Heart right ventricle (tissue), 16 donors: ENCODE results near the gene GNL2. TPM values are rescaled to one million over a fixed set of nuclear protein-coding genes. Genes with fewer than 3 reads are reported as not detected.
A peak's percentile ranks its signal among the peaks of the same experiment; 100 is the strongest.
"Not testable (repeated sequence)": the region's sequence is repeated elsewhere in the genome, so short reads cannot be mapped to it uniquely, and the experiment has no call there.

ENCODE experiments used
- ATAC-seq, 8 donors: fragments of 200-7000 bp; cut with Tn5 transposase; one replicate each; pipeline ENCODE4 v1.9.1; 2020; ENCODE audit warnings: mild to moderate bottlenecking in 8 of 8, moderate library complexity in 8 of 8, moderate number of reproducible peaks in 1 of 8
- DNase-seq, 2 donors: peaks; one replicate each; pipeline ENCODE4 v3.0.0-alpha.2; 2020
- H3K27ac ChIP-seq, 10 donors: fragments of 200-600 bp; sonication (generic) in 2 of 10; one replicate each; pipeline versions ENCODE4 v1.5.0 to v1.8.0; 2020 to 2022; ENCODE audit warnings: mild to moderate bottlenecking in 3 of 10
- H3K27me3 ChIP-seq, 7 donors: fragments of 200-600 bp; one replicate each; pipeline ENCODE4 v1.8.0; 2021 to 2022; ENCODE audit warnings: mild to moderate bottlenecking in 2 of 7
- H3K36me3 ChIP-seq, 9 donors: fragments of 200-600 bp; sonication (generic) in 1 of 9; one replicate each; pipeline versions ENCODE4 v1.5.0 to v1.8.0; 2020 to 2022; ENCODE audit warnings: mild to moderate bottlenecking in 2 of 9
- H3K4me1 ChIP-seq, 9 donors: fragments of 200-600 bp; sonication (generic) in 1 of 9; one replicate each; pipeline versions ENCODE4 v1.5.0 to v1.8.0; 2020 to 2022; ENCODE audit warnings: mild to moderate bottlenecking in 4 of 9
- H3K4me3 ChIP-seq, 10 donors: fragments of 200-600 bp; sonication (generic) in 2 of 10; one replicate each; pipeline versions ENCODE4 v1.5.0 to v1.8.0; 2020 to 2022; ENCODE audit warnings: mild to moderate bottlenecking in 7 of 10, moderate library complexity in 2 of 10
- H3K9me3 ChIP-seq, 11 donors: fragments of 200-600 bp in 10 of 11; sonication (generic) in 2 of 11; one replicate each; pipeline versions ENCODE4 v1.5.0 to v1.8.0; 2013 to 2022; ENCODE audit warnings: mild to moderate bottlenecking in 2 of 11, control low read depth in 1 of 11, moderate library complexity in 1 of 11
- CTCF ChIP-seq, 9 donors: fragments of 200-600 bp; sonication (generic) in 2 of 9; IDR thresholded peaks; one replicate each; pipeline versions ENCODE4 v1.5.0 to v1.8.0; 2021 to 2022; ENCODE audit warnings: antibody characterized with exemption in 9 of 9, mild to moderate bottlenecking in 5 of 9, moderate library complexity in 1 of 9
- WGBS, 2 donors: extraction: QIAGEN DNeasy Blood & Tissue Kit; methylation state at CpG; one replicate each; pipeline ENCODE4 v1.1.7; 2013; ENCODE audit warnings: inconsistent platforms in 1 of 2; 5-methylcytosine and 5-hydroxymethylcytosine counted together
- intact Hi-C, 10 donors: fragments of 100-400 bp; cut with DNase I; formaldehyde crosslinking; loops; one replicate each; pipeline versions ENCODE4 v1.11.1 to v1.14.2; 2022
- polyA plus RNA-seq, 2 donors: library from polyadenylated mRNA; stranded (reverse); fragments of 200-250 nt; gene quantifications; one replicate each; pipeline ENCODE4 v1.2.3, GENCODE V29; 2013
- total RNA-seq, 10 donors: library from RNA; stranded (reverse); fragmentation: NEBNext Ultra II Directional in 3 of 10; extraction: Animal tissue kit (Norgen Biotek cat#: 25700) in 3 of 10; gene quantifications; one replicate each; pipeline versions ENCODE4 v1.2.1 to v1.2.4, GENCODE V29; 2021 to 2023
- donor health status: Arrhythmogenic right ventricular cardiomyopathy.
- donor health status: ischemic (EF 13 %, LVEDD 7.1; RV severe dilation, severe dysfunction).
- donor health status: healthy with polysubstance abuse.
- donor health status: DM: no; HTN: yes; CAD: no.
- donor health status: DM: no; HTN: no; CAD: no.
- donor health status: ischemic (EF 25% LVEDD 6.9; RV normal size, moderate dysfunction).
- donor health status: ischemic (EF 25% LVEDD 5.7; RV mildly dilated, moderate dysfunction).
- donor health status: healthy.
- donor health status: DM: yes; HTN: yes; CAD: no.
- donor health status: Ischemic cardiomyopathy.
- donor health status: ischemic (EF 35%, LVEDD 5.7; RV mildly dilated, moderate dysfunction).
- donor health status: nonischemic (EF 11% LVEDD 7.7; RV severe dilation, severe dysfunction).
- donor health status: DM: yes; HTN: yes; CAD: no.
- donor health status: PGD.
- donor health status: ischemic (EF 29% LVEDD 5.4; RV normal size, mild dysfunction).
- donor health status: nonischemic (EF 23%, LVEDD 6.1; RV moderate dilation, normal function).

The GNL2 gene
- total and polyA plus RNA-seq, 12 donors, result 20.2 to 196 (median 23.1) TPM

- Histone ChIP-seq H3K36me3 (no peaks in the 10 kb centered on the region), H3K27me3 (peaks cover 0 to 24% (median 0%) of the 10 kb centered on the region in 7 donors), H3K27ac (no peak overlapping the region), H3K4me3 (no peak overlapping the region), H3K4me1 (peaks cover 2 to 14% (median 8%) of the 10 kb centered on the region in 9 donors), H3K9me3 (no peaks in the 10 kb centered on the region)
- DNase-seq (no peak), ATAC-seq (no peak)
- TF ChIP-seq CTCF (IDR thresholded peaks at IDR 0.05), result no peak
- WGBS, 2 donors, result 62 to 63% methylated on average over 5 of the region's 5 CpGs
- intact Hi-C loops, result loop anchor here in 8 of 10 donors (2.0 to 10.0 kb wide), 8 partner anchors 48 to 128 kb away; partner anchors contain the start of genes MEAF6 (in 2 of the 8), CDCA8 (in 1 of the 8), SNIP1 (in 1 of the 8) and ZC3H12A (in 1 of the 8)
Observed at GRCh38 chr1:37599940-37600339, 4.2 kb upstream of the GNL2 start.

DNA sequence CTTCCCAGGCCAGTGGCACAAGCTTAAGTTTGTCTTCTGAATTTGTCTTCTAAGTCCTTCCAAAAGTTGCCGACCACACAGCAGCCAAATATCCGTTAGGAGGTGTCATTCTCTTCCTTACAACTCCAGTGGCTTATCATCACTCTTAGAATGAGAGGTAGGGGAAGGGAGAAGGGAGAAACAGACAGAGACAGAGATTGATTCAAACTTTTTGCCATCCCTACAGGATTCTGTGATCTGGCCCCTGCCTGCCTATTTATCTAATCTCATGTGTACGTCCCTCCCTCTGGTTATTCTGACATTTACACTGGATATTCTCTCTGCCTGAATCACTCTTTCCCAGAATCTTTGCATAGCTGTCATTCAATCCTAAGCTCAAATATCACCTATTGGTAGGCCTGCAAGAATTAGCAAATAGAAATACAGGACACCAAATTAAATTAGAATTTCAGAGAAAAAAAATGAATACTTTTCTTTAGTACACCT is 488 bp upstream of the GNL2 start:
- Histone ChIP-seq H3K4me1 (peaks cover 6 to 28% (median 20%) of the 10 kb centered on the region in 9 donors), H3K27me3 (no peaks in the 10 kb centered on the region), H3K4me3 (peak overlapping the region in 9 of 10 donors; percentile 59 to 78 (median 70)), H3K36me3 (peaks cover 0 to 28% (median 17%) of the 10 kb centered on the region in 9 donors), H3K27ac (peak overlapping the region in 9 of 10 donors; percentile 70 to 85 (median 76)), H3K9me3 (no peaks in the 10 kb centered on the region)
- ATAC-seq (peak in 4 of 8 donors; percentile 1 to 41 (median 16)), DNase-seq (no peak)
- 0% methylated on average over 3 of the region's 3 CpGs for WGBS, 2 donors
- TF ChIP-seq CTCF (IDR thresholded peaks at IDR 0.05), result peak in 2 of 9 donors; percentile 6 to 11
- intact Hi-C loops, result loop anchor here in 4 of 10 donors (2.0 to 10.0 kb wide), 7 partner anchors 44 to 124 kb away; partner anchors contain the start of genes CDCA8 (in 2 of the 4), MEAF6 (in 2 of the 4), SNIP1 (in 1 of the 4) and ZC3H12A (in 1 of the 4)

DNA sequence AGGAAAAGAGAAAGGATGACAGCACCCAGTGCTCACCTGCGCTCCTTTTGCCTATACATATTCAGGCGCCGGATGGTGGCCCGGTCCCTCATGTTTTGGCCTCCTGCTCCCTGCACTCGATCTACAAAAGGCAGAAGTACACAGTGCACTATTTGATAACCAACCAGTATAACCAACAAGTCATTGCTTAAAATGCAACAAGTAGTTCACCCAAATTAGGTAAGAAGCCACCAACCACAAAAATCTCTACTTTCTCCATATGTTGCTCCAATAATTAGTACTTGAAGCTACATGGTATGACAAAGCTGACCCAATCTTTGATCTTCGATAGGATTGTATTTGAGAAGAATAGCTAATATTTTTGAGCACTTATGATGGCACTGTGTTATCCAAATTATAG is 2.0 kb downstream of the GNL2 start:
- intact Hi-C loops, result loop anchor here in 2 of 10 donors (10.0 kb wide), 1 partner anchor 79 kb away; the partner anchor contains the start of gene MEAF6 (in 2 of the 2)
- ATAC-seq (no peak), DNase-seq (no peak)
- H3K36me3 ChIP-seq, result peaks cover 0 to 53% (median 32%) of the 10 kb centered on the region in 9 donors
- H3K4me1 ChIP-seq, result peaks cover 6 to 28% (median 20%) of the 10 kb centered on the region in 9 donors
- H3K4me3 ChIP-seq, result no peak overlapping the region
- H3K9me3 ChIP-seq, result no peaks in the 10 kb centered on the region
- no peak for TF ChIP-seq CTCF (IDR thresholded peaks at IDR 0.05)
- no peaks in the 10 kb centered on the region for H3K27me3 ChIP-seq
- WGBS, 2 donors, result 95 to 97% methylated on average over 6 of the region's 6 CpGs
- no peak overlapping the region for H3K27ac ChIP-seq

- peaks cover 0 to 100% (median 53%) of the 10 kb centered on the region in 9 donors for H3K36me3 ChIP-seq
- H3K4me3 ChIP-seq, result no peak overlapping the region
- intact Hi-C loops, result no loop called here
- ATAC-seq (no peak), DNase-seq (no peak)
- H3K27ac ChIP-seq, result no peak overlapping the region
- no peak for TF ChIP-seq CTCF (IDR thresholded peaks at IDR 0.05)
- no peaks in the 10 kb centered on the region for H3K27me3 ChIP-seq
- no peaks in the 10 kb centered on the region for H3K9me3 ChIP-seq
- peaks cover 0 to 9% (median under 1%) of the 10 kb centered on the region in 9 donors for H3K4me1 ChIP-seq
- WGBS, 2 donors, result 92 to 96% methylated on average over 2 of the region's 2 CpGs
Observed at GRCh38 chr1:37588939-37589338, 6.8 kb downstream of the GNL2 start.

GRCh38 chr1:37584544-37584943 is 11.2 kb downstream of the GNL2 start:
- H3K4me3 ChIP-seq, H3K4me1 ChIP-seq, intact Hi-C loops, DNase-seq, ATAC-seq, H3K27me3 ChIP-seq, H3K9me3 ChIP-seq, H3K27ac ChIP-seq: not testable (repeated sequence)
- peaks cover 0 to 100% (median 60%) of the 10 kb centered on the region in 9 donors for H3K36me3 ChIP-seq
- 89 to 90% methylated on average over 4 of the region's 4 CpGs for WGBS, 2 donors
